A549 (cell line): Measurements from ENCODE around the gene EDIL3.

Experiments
- EP300 ChIP-seq, 2 experiments: fragments of >200 bp; sonication (Bioruptor Twin); formaldehyde crosslinking; IDR thresholded peaks; 2 replicates in 1 of 2; 3 replicates in 1 of 2; pipeline ENCODE4 v1.6.1; 2016 to 2017
- HEYL ChIP-seq: fragments of 250-450 bp; sonication (Bioruptor Pico); IDR thresholded peaks from 2 replicates; pipeline ENCODE4 v1.8.0; 2021; ENCODE audit warnings: mild to moderate bottlenecking, moderate library complexity
- HOXB5 ChIP-seq: fragments of 250-450 bp; sonication (Bioruptor Pico); IDR thresholded peaks from 2 replicates; pipeline ENCODE4 v1.5.0; 2020; ENCODE audit warnings: mild to moderate bottlenecking, moderate library complexity
- POLR2A ChIP-seq: IDR thresholded peaks from 2 replicates; pipeline ENCODE4 v1.6.1; 2012; ENCODE audit warnings: mild to moderate bottlenecking, low read length
- RNF2 ChIP-seq: fragments of 200-600 bp; sonication (generic); IDR thresholded peaks from 2 replicates; pipeline ENCODE4 v1.6.1; 2016; ENCODE audit warnings: low read depth, mild to moderate bottlenecking, antibody characterized with exemption, moderate library complexity, borderline replicate concordance
- TF ChIP-seq, protein P1 (sequence below): fragments of >200 bp; sonication (Bioruptor Twin); formaldehyde crosslinking; IDR thresholded peaks from 3 replicates; pipeline ENCODE4 v1.5.1; 2016
- TF ChIP-seq, protein P2 (sequence below): fragments of 200-600 bp; sonication (generic); IDR thresholded peaks from 2 replicates; pipeline ENCODE4 v1.6.1; 2016; ENCODE audit warnings: antibody characterized with exemption, mild to moderate bottlenecking, moderate library complexity

DNA sequence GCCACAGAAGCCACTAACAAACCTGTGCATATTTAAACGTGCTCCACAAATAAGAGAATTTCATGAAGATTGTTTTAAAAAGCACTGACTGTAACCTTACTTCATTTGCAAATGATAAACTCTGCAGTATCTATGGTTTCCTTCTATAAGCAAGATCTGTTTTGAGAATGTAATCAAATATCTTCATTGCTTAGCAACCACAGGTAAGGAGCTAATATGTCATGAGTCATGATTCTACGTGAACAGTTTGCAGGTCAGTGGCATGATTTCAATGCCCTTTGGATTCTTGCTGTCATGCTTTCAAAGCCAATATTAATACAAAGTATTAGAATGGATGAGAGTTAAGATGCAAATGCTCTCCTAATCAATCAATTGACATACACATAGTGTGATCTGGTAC is 325.0 kb downstream of the EDIL3 start:
- TF ChIP-seq, protein P1, sequence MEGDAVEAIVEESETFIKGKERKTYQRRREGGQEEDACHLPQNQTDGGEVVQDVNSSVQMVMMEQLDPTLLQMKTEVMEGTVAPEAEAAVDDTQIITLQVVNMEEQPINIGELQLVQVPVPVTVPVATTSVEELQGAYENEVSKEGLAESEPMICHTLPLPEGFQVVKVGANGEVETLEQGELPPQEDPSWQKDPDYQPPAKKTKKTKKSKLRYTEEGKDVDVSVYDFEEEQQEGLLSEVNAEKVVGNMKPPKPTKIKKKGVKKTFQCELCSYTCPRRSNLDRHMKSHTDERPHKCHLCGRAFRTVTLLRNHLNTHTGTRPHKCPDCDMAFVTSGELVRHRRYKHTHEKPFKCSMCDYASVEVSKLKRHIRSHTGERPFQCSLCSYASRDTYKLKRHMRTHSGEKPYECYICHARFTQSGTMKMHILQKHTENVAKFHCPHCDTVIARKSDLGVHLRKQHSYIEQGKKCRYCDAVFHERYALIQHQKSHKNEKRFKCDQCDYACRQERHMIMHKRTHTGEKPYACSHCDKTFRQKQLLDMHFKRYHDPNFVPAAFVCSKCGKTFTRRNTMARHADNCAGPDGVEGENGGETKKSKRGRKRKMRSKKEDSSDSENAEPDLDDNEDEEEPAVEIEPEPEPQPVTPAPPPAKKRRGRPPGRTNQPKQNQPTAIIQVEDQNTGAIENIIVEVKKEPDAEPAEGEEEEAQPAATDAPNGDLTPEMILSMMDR: no peak
- TF ChIP-seq POLR2A: no peak
- no peak for TF ChIP-seq EP300 (IDR thresholded peaks at IDR 0.05)
- no peak for TF ChIP-seq RNF2
- TF ChIP-seq, protein P2, sequence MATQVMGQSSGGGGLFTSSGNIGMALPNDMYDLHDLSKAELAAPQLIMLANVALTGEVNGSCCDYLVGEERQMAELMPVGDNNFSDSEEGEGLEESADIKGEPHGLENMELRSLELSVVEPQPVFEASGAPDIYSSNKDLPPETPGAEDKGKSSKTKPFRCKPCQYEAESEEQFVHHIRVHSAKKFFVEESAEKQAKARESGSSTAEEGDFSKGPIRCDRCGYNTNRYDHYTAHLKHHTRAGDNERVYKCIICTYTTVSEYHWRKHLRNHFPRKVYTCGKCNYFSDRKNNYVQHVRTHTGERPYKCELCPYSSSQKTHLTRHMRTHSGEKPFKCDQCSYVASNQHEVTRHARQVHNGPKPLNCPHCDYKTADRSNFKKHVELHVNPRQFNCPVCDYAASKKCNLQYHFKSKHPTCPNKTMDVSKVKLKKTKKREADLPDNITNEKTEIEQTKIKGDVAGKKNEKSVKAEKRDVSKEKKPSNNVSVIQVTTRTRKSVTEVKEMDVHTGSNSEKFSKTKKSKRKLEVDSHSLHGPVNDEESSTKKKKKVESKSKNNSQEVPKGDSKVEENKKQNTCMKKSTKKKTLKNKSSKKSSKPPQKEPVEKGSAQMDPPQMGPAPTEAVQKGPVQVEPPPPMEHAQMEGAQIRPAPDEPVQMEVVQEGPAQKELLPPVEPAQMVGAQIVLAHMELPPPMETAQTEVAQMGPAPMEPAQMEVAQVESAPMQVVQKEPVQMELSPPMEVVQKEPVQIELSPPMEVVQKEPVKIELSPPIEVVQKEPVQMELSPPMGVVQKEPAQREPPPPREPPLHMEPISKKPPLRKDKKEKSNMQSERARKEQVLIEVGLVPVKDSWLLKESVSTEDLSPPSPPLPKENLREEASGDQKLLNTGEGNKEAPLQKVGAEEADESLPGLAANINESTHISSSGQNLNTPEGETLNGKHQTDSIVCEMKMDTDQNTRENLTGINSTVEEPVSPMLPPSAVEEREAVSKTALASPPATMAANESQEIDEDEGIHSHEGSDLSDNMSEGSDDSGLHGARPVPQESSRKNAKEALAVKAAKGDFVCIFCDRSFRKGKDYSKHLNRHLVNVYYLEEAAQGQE: no peak
- TF ChIP-seq HOXB5 (CRISPR knock-in tag): no peak
- TF ChIP-seq HEYL (CRISPR knock-in tag): no peak
